Left lung (tissue), 10 donors: ENCODE measurements around the gene METTL1. TPM values are rescaled to one million over a fixed set of nuclear protein-coding genes. Genes with fewer than 3 reads are reported as not detected.

ENCODE experiments used
- ATAC-seq: fragments of 200-7000 bp; cut with Tn5 transposase; one replicate; pipeline ENCODE4 v1.9.1; 2020; ENCODE audit warnings: moderate library complexity
- DNase-seq, 4 donors: peaks; one replicate each; pipeline ENCODE4 v3.0.0-alpha.2; 2013 to 2020
- H3K27ac ChIP-seq, 2 donors: fragments of 200-600 bp; sonication (generic) in 1 of 2; one replicate each; pipeline versions ENCODE4 v1.5.0 to v1.8.0; 2020 to 2021
- H3K27me3 ChIP-seq, 2 donors: fragments of 200-600 bp; sonication (generic) in 1 of 2; one replicate each; pipeline versions ENCODE4 v1.5.0 to v1.8.0; 2020 to 2021
- H3K36me3 ChIP-seq, 2 donors: fragments of 200-600 bp; sonication (generic) in 1 of 2; one replicate each; pipeline versions ENCODE4 v1.5.0 to v1.8.0; 2020 to 2021
- H3K4me1 ChIP-seq, 2 donors: fragments of 200-600 bp; one replicate each; pipeline ENCODE4 v1.8.0; 2021
- H3K4me3 ChIP-seq, 2 donors: fragments of 200-600 bp; sonication (generic) in 1 of 2; one replicate each; pipeline versions ENCODE4 v1.5.0 to v1.8.0; 2020 to 2021; ENCODE audit warnings: mild to moderate bottlenecking in 1 of 2
- H3K9me3 ChIP-seq, 2 donors: fragments of 200-600 bp; sonication (generic) in 1 of 2; one replicate each; pipeline versions ENCODE4 v1.5.0 to v1.8.0; 2020 to 2021
- CTCF ChIP-seq, 2 donors: fragments of 200-600 bp; sonication (generic) in 1 of 2; IDR thresholded peaks; one replicate each; pipeline versions ENCODE4 v1.5.0 to v1.8.0; 2021; ENCODE audit warnings: antibody characterized with exemption in 2 of 2
- intact Hi-C, 2 donors: fragments of 100-400 bp; cut with DNase I; formaldehyde crosslinking; loops; one replicate each; pipeline versions ENCODE4 v1.11.2 to v1.14.2; 2022
- polyA plus RNA-seq, 6 donors: library from polyadenylated mRNA; unstranded; fragments of 120-200 nt; gene quantifications; one replicate each; pipeline ENCODE4 v1.2.1, GENCODE V29; 2013; ENCODE audit not compliant: insufficient read length in 6 of 6
- total RNA-seq, 2 donors: library from RNA; stranded (reverse); fragmentation: NEBNext Ultra II Directional; extraction: Animal tissue kit (Norgen Biotek cat#: 25700); gene quantifications; one replicate each; pipeline ENCODE4 v1.2.1, GENCODE V29; 2021
- donor health status: DM: no; HTN: yes; CAD: no.
- donor health status: DM: no; HTN: no; CAD: no.

METTL1 gene
- total and polyA plus RNA-seq, 8 donors, result 17.3 to 40.2 (median 30.6) TPM

GRCh38 chr12:57780284-57780897 lies 8.5 kb upstream of the METTL1 start:
- intact Hi-C loops, result no loop called here
- Histone ChIP-seq H3K4me3 (no peak overlapping the region), H3K36me3 (peaks cover 0 to 11% of the 10 kb centered on the region in 2 donors), H3K27ac (peak overlapping the region in 1 of 2 donors; percentile 74), H3K27me3 (no peaks in the 10 kb centered on the region), H3K4me1 (peaks cover 10 to 34% of the 10 kb centered on the region in 2 donors), H3K9me3 (no peaks in the 10 kb centered on the region)
- ATAC-seq (no peak), DNase-seq (no peak)
- no peak for TF ChIP-seq CTCF (IDR thresholded peaks at IDR 0.05)

GRCh38 chr12:57779736-57780135 lies 7.8 kb upstream of the METTL1 start:
- Histone ChIP-seq H3K4me3 (no peak overlapping the region), H3K36me3 (peaks cover 0 to 5% of the 10 kb centered on the region in 2 donors), H3K9me3 (no peaks in the 10 kb centered on the region), H3K4me1 (peaks cover 10 to 41% of the 10 kb centered on the region in 2 donors), H3K27ac (no peak overlapping the region), H3K27me3 (no peaks in the 10 kb centered on the region)
- intact Hi-C loops, result no loop called here
- no peak for TF ChIP-seq CTCF (IDR thresholded peaks at IDR 0.05)
- no peak for DNase-seq
- ATAC-seq, result no peak

- Histone ChIP-seq H3K27ac (no peak overlapping the region), H3K9me3 (no peaks in the 10 kb centered on the region), H3K27me3 (no peaks in the 10 kb centered on the region), H3K4me3 (no peak overlapping the region), H3K4me1 (peaks cover 0 to 41% of the 10 kb centered on the region in 2 donors), H3K36me3 (peaks cover 0 to 5% of the 10 kb centered on the region in 2 donors)
- ATAC-seq (no peak), DNase-seq (no peak)
- intact Hi-C loops, result no loop called here
- no peak for TF ChIP-seq CTCF (IDR thresholded peaks at IDR 0.05)
Observed at GRCh38 chr12:57777911-57778310, 6.0 kb upstream of the METTL1 start.

- Histone ChIP-seq H3K36me3 (peaks cover 0 to 5% of the 10 kb centered on the region in 2 donors), H3K27me3 (no peaks in the 10 kb centered on the region), H3K27ac (no peak overlapping the region), H3K9me3 (no peaks in the 10 kb centered on the region), H3K4me1 (peaks cover 0 to 44% of the 10 kb centered on the region in 2 donors), H3K4me3 (no peak overlapping the region)
- TF ChIP-seq CTCF (IDR thresholded peaks at IDR 0.05), result no peak
- ATAC-seq, result no peak
- no peak for DNase-seq
- intact Hi-C loops, result no loop called here
Observed at GRCh38 chr12:57777367-57777766, 5.5 kb upstream of the METTL1 start.

GRCh38 chr12:57776247-57776587 lies 4.3 kb upstream of the METTL1 start:
- Histone ChIP-seq H3K4me3 (no peak overlapping the region), H3K27me3 (no peaks in the 10 kb centered on the region), H3K36me3 (peaks cover 0 to 5% of the 10 kb centered on the region in 2 donors), H3K27ac (no peak overlapping the region), H3K9me3 (no peaks in the 10 kb centered on the region), H3K4me1 (peaks cover 4 to 40% of the 10 kb centered on the region in 2 donors)
- intact Hi-C loops, result no loop called here
- no peak for ATAC-seq
- no peak for TF ChIP-seq CTCF (IDR thresholded peaks at IDR 0.05)
- no peak for DNase-seq
